ENCODE results near the gene CCDC149. TPM values are rescaled to one million over a fixed set of nuclear protein-coding genes. Genes with fewer than 3 reads are reported as not detected.

The CCDC149 gene
- total RNA-seq, 1 experiment from 2014 or later, result 0.11 TPM

DNA sequence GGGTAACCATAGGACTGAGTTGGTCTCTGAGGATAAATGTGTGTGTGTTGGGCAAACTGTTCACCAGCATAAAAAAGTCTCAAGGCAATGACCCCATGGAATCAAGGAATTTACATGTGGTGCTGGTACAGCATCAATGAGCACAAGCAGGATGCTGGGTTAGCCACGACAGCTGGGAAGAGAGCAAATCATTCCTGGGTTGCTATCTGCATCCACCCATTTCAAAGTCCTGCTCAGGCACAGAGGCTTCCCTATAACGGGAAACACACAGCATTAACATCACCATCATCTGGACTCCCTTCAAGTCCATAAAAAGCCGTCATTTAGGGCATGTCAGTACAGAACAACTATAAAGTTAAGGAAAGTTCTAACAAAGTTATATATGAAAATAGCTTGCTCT is 41.6 kb downstream of the CCDC149 start:
- Histone ChIP-seq H3K4me1 (ENCODE audit: low read length) (peaks cover 23% of the 10 kb centered on the region), H3K4me2 (ENCODE audit: low read depth, low read length, poor library complexity, severe bottlenecking) (no peak overlapping the region), H2AFZ (ENCODE audit: low read length) (no peak overlapping the region), H3K79me2 (ENCODE audit: low read length) (no peaks in the 10 kb centered on the region), H3K9me2 (replicated peaks; ENCODE audit: insufficient read depth, low read length) (no peaks in the 10 kb centered on the region), H3K27me3 (ENCODE audit: low read length) (no peaks in the 10 kb centered on the region), H3K36me3 (ENCODE audit: insufficient read depth, low read length) (no peaks in the 10 kb centered on the region), H3K27ac (ENCODE audit: low read length) (no peak overlapping the region), H4K20me1 (ENCODE audit: insufficient read depth, low read depth, low read length) (no peaks in the 10 kb centered on the region), H3K9ac (ENCODE audit: low read length) (no peak overlapping the region), H3K4me3 (ENCODE audit: low read length) (no peak overlapping the region), H3K9me3 (ENCODE audit: low read length) (no peaks in the 10 kb centered on the region)
- no peak for DNase-seq

- Histone ChIP-seq H3K4me3 (ENCODE audit: low read length) (no peak overlapping the region), H3K79me2 (ENCODE audit: low read length) (no peaks in the 10 kb centered on the region), H3K36me3 (ENCODE audit: insufficient read depth, low read length) (peaks cover 7% of the 10 kb centered on the region; the same call in 1 of the 2 replicates), H3K9me3 (ENCODE audit: low read length) (peaks cover 7% of the 10 kb centered on the region), H4K20me1 (ENCODE audit: insufficient read depth, low read depth, low read length) (no peaks in the 10 kb centered on the region), H3K27ac (ENCODE audit: low read length) (no peak overlapping the region), H3K4me1 (ENCODE audit: low read length) (peaks cover 18% of the 10 kb centered on the region), H3K27me3 (ENCODE audit: low read length) (no peaks in the 10 kb centered on the region; the same call in 1 of the 2 replicates), H3K4me2 (ENCODE audit: low read depth, low read length, poor library complexity, severe bottlenecking) (no peak overlapping the region), H2AFZ (ENCODE audit: low read length) (no peak overlapping the region), H3K9ac (ENCODE audit: low read length) (no peak overlapping the region), H3K9me2 (replicated peaks; ENCODE audit: insufficient read depth, low read length) (no peaks in the 10 kb centered on the region)
- no peak for DNase-seq
Observed at GRCh38 chr4:24867766-24868296, 45.0 kb downstream of the CCDC149 start.

DNA sequence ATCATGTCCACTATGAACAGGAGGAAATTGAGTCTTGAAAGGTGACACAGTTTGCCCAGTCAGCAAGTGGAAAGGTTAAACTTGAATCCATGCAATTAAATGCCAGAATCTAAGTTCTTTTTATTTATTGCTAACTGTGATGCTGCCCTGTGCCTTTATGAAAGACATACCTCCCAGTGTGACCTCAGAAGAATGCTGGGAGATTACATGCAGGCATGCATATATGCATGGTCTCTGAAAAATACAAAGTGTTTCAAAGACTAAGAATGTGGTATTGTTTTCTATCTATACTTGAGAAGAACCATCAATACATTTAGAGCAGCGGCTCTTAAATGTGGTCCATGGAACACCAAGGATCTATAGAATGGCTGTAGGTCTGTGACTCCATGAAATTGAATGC is 45.6 kb downstream of the CCDC149 start:
- no peak for DNase-seq
- Histone ChIP-seq H3K4me2 (ENCODE audit: low read depth, low read length, poor library complexity, severe bottlenecking) (no peak overlapping the region), H3K4me1 (ENCODE audit: low read length) (peaks cover 18% of the 10 kb centered on the region), H3K79me2 (ENCODE audit: low read length) (no peaks in the 10 kb centered on the region), H3K27ac (ENCODE audit: low read length) (no peak overlapping the region), H3K27me3 (ENCODE audit: low read length) (no peaks in the 10 kb centered on the region; the same call in 1 of the 2 replicates), H3K9me2 (replicated peaks; ENCODE audit: insufficient read depth, low read length) (no peaks in the 10 kb centered on the region), H3K9me3 (ENCODE audit: low read length) (peaks cover 7% of the 10 kb centered on the region), H3K9ac (ENCODE audit: low read length) (no peak overlapping the region), H2AFZ (ENCODE audit: low read length) (no peak overlapping the region), H3K36me3 (ENCODE audit: insufficient read depth, low read length) (peaks cover 7% of the 10 kb centered on the region; the same call in 1 of the 2 replicates), H4K20me1 (ENCODE audit: insufficient read depth, low read depth, low read length) (no peaks in the 10 kb centered on the region), H3K4me3 (ENCODE audit: low read length) (no peak overlapping the region)

GRCh38 chr4:24865401-24865800 is 47.4 kb downstream of the CCDC149 start:
- no peak for DNase-seq
- H3K36me3 ChIP-seq (ENCODE audit: insufficient read depth, low read length), result peaks cover 7% of the 10 kb centered on the region; the same call in 1 of the 2 replicates
- H3K4me1 ChIP-seq (ENCODE audit: low read length), result peaks cover 16% of the 10 kb centered on the region
- H3K79me2 ChIP-seq (ENCODE audit: low read length), result no peaks in the 10 kb centered on the region
- H3K4me3 ChIP-seq (ENCODE audit: low read length), result no peak overlapping the region
- no peak overlapping the region for H3K9ac ChIP-seq (ENCODE audit: low read length)
- H3K9me2 ChIP-seq (replicated peaks; ENCODE audit: insufficient read depth, low read length), result no peaks in the 10 kb centered on the region
- H3K27me3 ChIP-seq (ENCODE audit: low read length), result no peaks in the 10 kb centered on the region; the same call in 1 of the 2 replicates
- no peak overlapping the region for H2AFZ ChIP-seq (ENCODE audit: low read length)
- H3K4me2 ChIP-seq (ENCODE audit: low read depth, low read length, poor library complexity, severe bottlenecking), result no peak overlapping the region
- H3K9me3 ChIP-seq (ENCODE audit: low read length), result peaks cover 7% of the 10 kb centered on the region
- no peaks in the 10 kb centered on the region for H4K20me1 ChIP-seq (ENCODE audit: insufficient read depth, low read depth, low read length)
- no peak overlapping the region for H3K27ac ChIP-seq (ENCODE audit: low read length)

- H4K20me1 ChIP-seq (ENCODE audit: insufficient read depth, low read depth, low read length), result no peaks in the 10 kb centered on the region
- H2AFZ ChIP-seq (ENCODE audit: low read length), result no peak overlapping the region
- H3K27ac ChIP-seq (ENCODE audit: low read length), result no peak overlapping the region
- DNase-seq, result no peak
- no peaks in the 10 kb centered on the region for H3K9me2 ChIP-seq (replicated peaks; ENCODE audit: insufficient read depth, low read length)
- peaks cover under 1% of the 10 kb centered on the region; the same call in 1 of the 2 replicates for H3K4me1 ChIP-seq (ENCODE audit: low read length)
- H3K9me3 ChIP-seq (ENCODE audit: low read length), result peaks cover 7% of the 10 kb centered on the region
- H3K9ac ChIP-seq (ENCODE audit: low read length), result no peak overlapping the region
- peaks cover 7% of the 10 kb centered on the region; the same call in 1 of the 2 replicates for H3K36me3 ChIP-seq (ENCODE audit: insufficient read depth, low read length)
- H3K4me2 ChIP-seq (ENCODE audit: low read depth, low read length, poor library complexity, severe bottlenecking), result no peak overlapping the region
- no peaks in the 10 kb centered on the region; the same call in 1 of the 2 replicates for H3K27me3 ChIP-seq (ENCODE audit: low read length)
- no peaks in the 10 kb centered on the region for H3K79me2 ChIP-seq (ENCODE audit: low read length)
- H3K4me3 ChIP-seq (ENCODE audit: low read length), result no peak overlapping the region
Observed at GRCh38 chr4:24863799-24864198, 49.0 kb downstream of the CCDC149 start.

DNA sequence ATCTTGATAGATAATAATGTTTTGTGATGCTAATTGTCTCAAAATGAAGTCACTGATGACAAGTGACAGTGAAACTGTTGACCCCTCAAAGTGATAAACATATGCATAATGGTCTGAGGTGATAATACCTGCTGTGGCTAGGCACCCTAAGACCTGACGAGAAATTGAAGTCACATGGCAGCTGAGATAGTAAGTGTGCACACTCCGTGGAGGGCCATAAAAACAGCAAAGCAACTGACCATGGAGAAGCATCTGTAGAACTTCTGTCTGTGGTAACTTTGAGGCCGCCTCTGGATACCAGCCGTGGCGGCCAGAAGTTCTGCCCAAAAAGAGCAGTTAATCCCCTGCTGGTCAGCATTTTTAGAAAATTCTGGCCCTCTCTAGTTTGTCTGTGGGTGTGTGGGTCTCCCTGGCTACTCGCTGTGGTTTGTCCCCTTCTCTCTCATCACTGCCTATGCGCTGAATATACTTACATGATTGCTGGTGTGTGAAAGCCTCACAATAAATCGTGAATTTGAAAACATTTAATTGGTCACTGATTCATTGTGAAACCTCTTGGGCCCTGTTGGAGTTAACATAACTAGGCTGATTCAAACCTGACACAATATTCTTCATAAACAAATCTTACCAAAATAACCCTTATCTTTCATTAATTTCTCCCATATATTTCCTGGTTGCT is 50.6 kb downstream of the CCDC149 start:
- Histone ChIP-seq H3K4me3 (ENCODE audit: low read length) (no peak overlapping the region), H3K4me1 (ENCODE audit: low read length) (peaks cover 12% of the 10 kb centered on the region), H3K9me3 (ENCODE audit: low read length) (peaks cover 7% of the 10 kb centered on the region), H4K20me1 (ENCODE audit: insufficient read depth, low read depth, low read length) (no peaks in the 10 kb centered on the region), H3K9me2 (replicated peaks; ENCODE audit: insufficient read depth, low read length) (no peaks in the 10 kb centered on the region), H3K27ac (ENCODE audit: low read length) (no peak overlapping the region), H3K27me3 (ENCODE audit: low read length) (no peaks in the 10 kb centered on the region; the same call in 1 of the 2 replicates), H2AFZ (ENCODE audit: low read length) (peak overlapping the region; percentile 32; the same call in 1 of the 2 replicates), H3K9ac (ENCODE audit: low read length) (no peak overlapping the region), H3K36me3 (ENCODE audit: insufficient read depth, low read length) (peaks cover 7% of the 10 kb centered on the region; the same call in 1 of the 2 replicates), H3K79me2 (ENCODE audit: low read length) (no peaks in the 10 kb centered on the region), H3K4me2 (ENCODE audit: low read depth, low read length, poor library complexity, severe bottlenecking) (no peak overlapping the region)
- no peak for DNase-seq

GRCh38 chr4:24858550-24858949 is 54.3 kb downstream of the CCDC149 start:
- no peaks in the 10 kb centered on the region for H3K36me3 ChIP-seq (ENCODE audit: insufficient read depth, low read length)
- H3K4me3 ChIP-seq (ENCODE audit: low read length), result no peak overlapping the region
- no peaks in the 10 kb centered on the region for H3K27me3 ChIP-seq (ENCODE audit: low read length)
- H2AFZ ChIP-seq (ENCODE audit: low read length), result no peak overlapping the region
- no peaks in the 10 kb centered on the region for H3K79me2 ChIP-seq (ENCODE audit: low read length)
- peaks cover 12% of the 10 kb centered on the region for H3K4me1 ChIP-seq (ENCODE audit: low read length)
- H3K9me3 ChIP-seq (ENCODE audit: low read length), result no peaks in the 10 kb centered on the region
- no peak overlapping the region for H3K27ac ChIP-seq (ENCODE audit: low read length)
- no peak for DNase-seq
- H3K4me2 ChIP-seq (ENCODE audit: low read depth, low read length, poor library complexity, severe bottlenecking), result no peak overlapping the region
- no peaks in the 10 kb centered on the region for H4K20me1 ChIP-seq (ENCODE audit: insufficient read depth, low read depth, low read length)
- no peaks in the 10 kb centered on the region for H3K9me2 ChIP-seq (replicated peaks; ENCODE audit: insufficient read depth, low read length)
- H3K9ac ChIP-seq (ENCODE audit: low read length), result no peak overlapping the region

- Histone ChIP-seq H3K9ac (ENCODE audit: low read length) (no peak overlapping the region), H3K79me2 (ENCODE audit: low read length) (no peaks in the 10 kb centered on the region), H3K4me2 (ENCODE audit: low read depth, low read length, poor library complexity, severe bottlenecking) (no peak overlapping the region), H3K27ac (ENCODE audit: low read length) (no peak overlapping the region), H2AFZ (ENCODE audit: low read length) (no peak overlapping the region), H4K20me1 (ENCODE audit: insufficient read depth, low read depth, low read length) (no peaks in the 10 kb centered on the region), H3K9me2 (replicated peaks; ENCODE audit: insufficient read depth, low read length) (no peaks in the 10 kb centered on the region), H3K36me3 (ENCODE audit: insufficient read depth, low read length) (no peaks in the 10 kb centered on the region), H3K27me3 (ENCODE audit: low read length) (no peaks in the 10 kb centered on the region), H3K9me3 (ENCODE audit: low read length) (no peaks in the 10 kb centered on the region), H3K4me1 (ENCODE audit: low read length) (peaks cover 12% of the 10 kb centered on the region), H3K4me3 (ENCODE audit: low read length) (no peak overlapping the region)
- DNase-seq, result no peak
Observed at GRCh38 chr4:24858026-24858425, 54.8 kb downstream of the CCDC149 start.

All from Karpas-422 (cell line).